Measurements from ENCODE around the gene OSBPL6. TPM values are rescaled to one million over a fixed set of nuclear protein-coding genes. Genes with fewer than 3 reads are reported as not detected.
A peak's percentile ranks its signal among the peaks of the same experiment; 100 is the strongest.

The OSBPL6 gene
- total and polyA plus RNA-seq, 9 of the 15 experiments (the other 6 are each of a cell fraction or from before 2014, with no cell fraction given) = 3.4 to 12.7 (median 9.3) TPM

GRCh38 chr2:178315078-178315477, 120.8 kb downstream of the OSBPL6 start:
- Histone ChIP-seq H3K4me2 (ENCODE audit: insufficient read depth, low read length) (no peak overlapping the region), H4K20me1 (replicated peaks; ENCODE audit: control insufficient read depth, insufficient read depth, low read length) (no peaks in the 10 kb centered on the region), H3K79me2 (ENCODE audit: control insufficient read depth, insufficient read depth, low read length) (no peaks in the 10 kb centered on the region), H3K27ac (ENCODE audit: extremely low read depth, low read depth, low read length) (no peak overlapping the region), H3K4me3 (no peak overlapping the region), H2AFZ (ENCODE audit: low read depth, low read length) (no peak overlapping the region), H3K9me1 (ENCODE audit: control insufficient read depth, insufficient read depth, low read length) (no peaks in the 10 kb centered on the region), H3K27me3 (ENCODE audit: control insufficient read depth in 2 of 2, insufficient read depth in 2 of 2, low read length in 2 of 2) (no peaks in the 10 kb centered on the region; a peak in 1 of 5 replicates), H3K9me3 (replicated peaks; ENCODE audit: control insufficient read depth, insufficient read depth, low read depth, low read length) (no peaks in the 10 kb centered on the region), H3K36me3 (ENCODE audit: control insufficient read depth, insufficient read depth, low read length) (no peaks in the 10 kb centered on the region), H3K9ac (ENCODE audit: insufficient read depth in 1 of 2, low read depth in 2 of 2, low read length in 2 of 2) (no peak overlapping the region), H3K4me1 (replicated peaks in 1 of 2; ENCODE audit: control insufficient read depth in 2 of 2, insufficient read depth in 2 of 2, low read length in 2 of 2) (peaks cover 4 to 10% of the 10 kb centered on the region in 2 experiments; a peak in 3 of 5 replicates)
- WGBS (ENCODE audit: insufficient coverage, low coverage, missing lambda C conversion rate) = 23% methylated on average over 4 of the region's 4 CpGs
- DNase-seq (ENCODE audit: extremely low read depth in 1 of 4, low spot score in 3 of 4) = no peak
- BruUV-seq (replicated peaks) = no TSS peak
- CTCF ChIA-PET (ENCODE audit: low intra/inter-chr PET ratio) = no interaction called here
- peak; percentile 20; the same call in 1 of the 3 replicates for ATAC-seq
- in situ Hi-C loops (cut with MboI) = no loop called here
- POLR2A ChIA-PET = interaction anchor here (0.6 to 1.6 kb wide), 3 partner anchors 10 to 16 kb away, joined by 3 read pairs; no protein-coding TSS in a partner anchor
- peak; percentile 37 for FAIRE-seq
- TF ChIP-seq SFPQ (IDR thresholded peaks at IDR 0.05; ENCODE audit: low read depth, low read length) = no peak
- TF ChIP-seq CTCF (IDR thresholded peaks at IDR 0.05 in 2 of 3, conservative IDR thresholded peaks at IDR 0.05 in 1 of 3; ENCODE audit: insufficient read depth in 2 of 3, low read depth in 1 of 3, low read length in 3 of 3) = peak in 1 of 3 experiments; percentile 10; a peak in 1 of 6 replicates
- TF ChIP-seq ZBTB8A (IDR thresholded peaks at IDR 0.05; ENCODE audit: partially characterized antibody) = no peak
- 0 out of 4 replicates have a peak, but pooled peaks of 1 of the 2 experiments have one; percentile 7 for TF ChIP-seq RAD21 (CRISPR knock-in tag; conservative IDR thresholded peaks at IDR 0.05 in 1 of 2, IDR thresholded peaks at IDR 0.05 in 1 of 2)
- no peak for TF ChIP-seq ARID2 (IDR thresholded peaks at IDR 0.05)
- TF ChIP-seq NR0B1 (IDR thresholded peaks at IDR 0.05; ENCODE audit: partially characterized antibody) = no peak
- intact Hi-C loops (cut with micrococcal nuclease) = no loop called here
